ENCODE results near the gene CACNG1. TPM values are rescaled to one million over a fixed set of nuclear protein-coding genes. Genes with fewer than 3 reads are reported as not detected.
"Not testable (repeated sequence)": the region's sequence is repeated elsewhere in the genome, so short reads cannot be mapped to it uniquely, and the experiment has no call there.

CACNG1 gene
- total and polyA plus RNA-seq, 2 donors: 0.42 to 2.4 TPM

- over 99% methylated on average over 2 of the region's 2 CpGs for WGBS
- H3K4me1 ChIP-seq (ENCODE audit: control insufficient read depth in 2 of 2, insufficient read depth in 2 of 2, low read length in 2 of 2): peaks cover 3 to 6% of the 10 kb centered on the region in 2 donors
- DNase-seq (ENCODE audit: low read depth in 6 of 9, low spot score in 9 of 9): no peak
- H3K36me3 ChIP-seq (ENCODE audit: control insufficient read depth in 2 of 2, insufficient read depth in 2 of 2, low read length in 1 of 2): peaks cover 13 to 25% of the 10 kb centered on the region in 2 donors
- no peaks in the 10 kb centered on the region for H3K9me3 ChIP-seq (ENCODE audit: control insufficient read depth in 2 of 2, insufficient read depth in 1 of 2, low read length in 1 of 2)
- H3K27me3 ChIP-seq (ENCODE audit: control insufficient read depth in 2 of 2, insufficient read depth in 1 of 2, low read length in 1 of 2): no peaks in the 10 kb centered on the region
- H3K4me3 ChIP-seq (ENCODE audit: low read length in 2 of 2): no peak overlapping the region
- H3K27ac ChIP-seq (ENCODE audit: low read depth in 1 of 2, low read length in 1 of 2): no peak overlapping the region
These were observed 35.1 kb downstream of the CACNG1 start for GRCh38 chr17:67079491-67079890.

DNA sequence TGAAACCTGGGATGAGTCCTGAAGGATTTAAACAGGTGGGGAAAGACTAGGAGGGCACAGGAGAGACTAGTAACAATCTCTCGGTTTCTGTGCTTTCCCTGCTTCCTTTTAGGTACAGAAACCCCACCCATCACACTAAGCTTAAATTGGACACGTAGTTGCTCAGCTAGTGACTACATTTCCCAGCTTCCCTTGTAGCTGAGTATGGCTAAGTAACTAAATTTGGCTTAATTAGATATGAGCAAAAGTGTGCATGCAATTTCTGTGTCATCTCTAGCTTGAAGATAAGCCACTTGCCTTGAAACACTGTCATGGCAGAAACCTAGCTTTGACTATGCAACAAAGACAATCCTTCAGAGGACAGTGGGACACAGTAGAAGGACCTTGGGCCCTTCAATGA, 36.5 kb downstream of the CACNG1 start:
- 97% methylated on average over 2 of the region's 2 CpGs for WGBS
- peaks cover 18 to 28% of the 10 kb centered on the region in 2 donors for H3K36me3 ChIP-seq (ENCODE audit: control insufficient read depth in 2 of 2, insufficient read depth in 2 of 2, low read length in 1 of 2)
- no peaks in the 10 kb centered on the region for H3K9me3 ChIP-seq (ENCODE audit: control insufficient read depth in 2 of 2, insufficient read depth in 1 of 2, low read length in 1 of 2)
- no peak overlapping the region for H3K4me3 ChIP-seq (ENCODE audit: low read length in 2 of 2)
- H3K27ac ChIP-seq (ENCODE audit: low read depth in 1 of 2, low read length in 1 of 2): no peak overlapping the region
- H3K4me1 ChIP-seq (ENCODE audit: control insufficient read depth in 2 of 2, insufficient read depth in 2 of 2, low read length in 2 of 2): peaks cover 3 to 6% of the 10 kb centered on the region in 2 donors
- no peaks in the 10 kb centered on the region for H3K27me3 ChIP-seq (ENCODE audit: control insufficient read depth in 2 of 2, insufficient read depth in 1 of 2, low read length in 1 of 2)
- DNase-seq (ENCODE audit: low read depth in 6 of 9, low spot score in 9 of 9): peak in 1 of 9 donors; percentile 4

DNA sequence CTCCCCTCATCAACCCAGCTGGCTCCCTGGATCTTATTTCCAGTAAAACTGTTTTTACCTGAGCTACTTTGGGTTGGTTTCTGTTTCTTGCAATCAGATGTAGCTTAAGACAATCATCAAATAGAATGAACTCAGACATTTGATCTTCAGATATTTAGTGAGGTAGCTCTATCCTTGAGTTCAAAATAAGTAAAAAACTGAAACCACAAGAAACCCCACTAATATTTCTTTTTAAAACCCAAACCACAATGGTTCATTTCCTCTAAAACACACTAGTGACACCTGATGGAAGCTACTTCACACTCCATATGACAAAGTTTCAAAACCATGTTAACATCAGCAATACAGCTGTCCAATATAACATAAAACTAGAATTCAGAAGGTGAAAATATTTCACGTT, 37.8 kb downstream of the CACNG1 start:
- WGBS: 33% methylated on average over 1 of the region's 1 CpG
- Histone ChIP-seq H3K9me3 (ENCODE audit: control insufficient read depth in 2 of 2, insufficient read depth in 1 of 2, low read length in 1 of 2) (no peaks in the 10 kb centered on the region), H3K27me3 (ENCODE audit: control insufficient read depth in 2 of 2, insufficient read depth in 1 of 2, low read length in 1 of 2) (no peaks in the 10 kb centered on the region), H3K4me1 (ENCODE audit: control insufficient read depth in 2 of 2, insufficient read depth in 2 of 2, low read length in 2 of 2) (peaks cover 3 to 6% of the 10 kb centered on the region in 2 donors), H3K27ac (ENCODE audit: low read depth in 1 of 2, low read length in 1 of 2) (no peak overlapping the region), H3K36me3 (ENCODE audit: control insufficient read depth in 2 of 2, insufficient read depth in 2 of 2, low read length in 1 of 2) (peaks cover 26 to 35% of the 10 kb centered on the region in 2 donors), H3K4me3 (ENCODE audit: low read length in 2 of 2) (no peak overlapping the region)
- peak in 7 of 9 donors; percentile 2 to 50 (median 11) for DNase-seq (ENCODE audit: low read depth in 6 of 9, low spot score in 9 of 9)

GRCh38 chr17:67085406-67085805, 41.1 kb downstream of the CACNG1 start:
- H3K36me3 ChIP-seq (ENCODE audit: control insufficient read depth in 2 of 2, insufficient read depth in 2 of 2, low read length in 1 of 2): peaks cover 21 to 37% of the 10 kb centered on the region in 2 donors
- no peak for DNase-seq (ENCODE audit: low read depth in 6 of 9, low spot score in 9 of 9)
- 97% methylated on average over 3 of the region's 3 CpGs for whole genome bisulfite sequencing
- no peaks in the 10 kb centered on the region for H3K27me3 ChIP-seq (ENCODE audit: control insufficient read depth in 2 of 2, insufficient read depth in 1 of 2, low read length in 1 of 2)
- H3K4me3 ChIP-seq (ENCODE audit: low read length in 2 of 2): no peak overlapping the region
- H3K27ac ChIP-seq (ENCODE audit: low read depth in 1 of 2, low read length in 1 of 2): no peak overlapping the region
- no peaks in the 10 kb centered on the region for H3K9me3 ChIP-seq (ENCODE audit: control insufficient read depth in 2 of 2, insufficient read depth in 1 of 2, low read length in 1 of 2)
- H3K4me1 ChIP-seq (ENCODE audit: control insufficient read depth in 2 of 2, insufficient read depth in 2 of 2, low read length in 2 of 2): peaks cover 3 to 6% of the 10 kb centered on the region in 2 donors

GRCh38 chr17:67088639-67089038, 44.3 kb downstream of the CACNG1 start:
- Histone ChIP-seq H3K27ac (ENCODE audit: low read depth in 1 of 2, low read length in 1 of 2) (no peak overlapping the region), H3K4me1 (ENCODE audit: control insufficient read depth in 2 of 2, insufficient read depth in 2 of 2, low read length in 2 of 2) (no peaks in the 10 kb centered on the region), H3K9me3 (ENCODE audit: control insufficient read depth in 2 of 2, insufficient read depth in 1 of 2, low read length in 1 of 2) (no peaks in the 10 kb centered on the region), H3K4me3 (ENCODE audit: low read length in 2 of 2) (no peak overlapping the region), H3K27me3 (ENCODE audit: control insufficient read depth in 2 of 2, insufficient read depth in 1 of 2, low read length in 1 of 2) (no peaks in the 10 kb centered on the region), H3K36me3 (ENCODE audit: control insufficient read depth in 2 of 2, insufficient read depth in 2 of 2, low read length in 1 of 2) (peaks cover 14 to 29% of the 10 kb centered on the region in 2 donors)
- WGBS: 97% methylated on average over 3 of the region's 3 CpGs
- no peak for DNase-seq (ENCODE audit: low read depth in 6 of 9, low spot score in 9 of 9)

- no peak for DNase-seq (ENCODE audit: low read depth in 6 of 9, low spot score in 9 of 9)
- Histone ChIP-seq H3K36me3 (ENCODE audit: control insufficient read depth in 2 of 2, insufficient read depth in 2 of 2, low read length in 1 of 2) (peaks cover 19 to 31% of the 10 kb centered on the region in 2 donors), H3K27me3 (ENCODE audit: control insufficient read depth in 2 of 2, insufficient read depth in 1 of 2, low read length in 1 of 2) (no peaks in the 10 kb centered on the region), H3K9me3 (ENCODE audit: control insufficient read depth in 2 of 2, insufficient read depth in 1 of 2, low read length in 1 of 2) (no peaks in the 10 kb centered on the region), H3K27ac (ENCODE audit: low read depth in 1 of 2, low read length in 1 of 2) (no peak overlapping the region), H3K4me1 (ENCODE audit: control insufficient read depth in 2 of 2, insufficient read depth in 2 of 2, low read length in 2 of 2) (no peaks in the 10 kb centered on the region), H3K4me3 (ENCODE audit: low read length in 2 of 2) (no peak overlapping the region)
These were observed 46.0 kb downstream of the CACNG1 start for GRCh38 chr17:67090341-67090740.

GRCh38 chr17:67092291-67092690, 47.9 kb downstream of the CACNG1 start:
- Histone ChIP-seq H3K4me1 (ENCODE audit: control insufficient read depth in 2 of 2, insufficient read depth in 2 of 2, low read length in 2 of 2) (no peaks in the 10 kb centered on the region), H3K4me3 (ENCODE audit: low read length in 2 of 2) (no peak overlapping the region), H3K9me3 (ENCODE audit: control insufficient read depth in 2 of 2, insufficient read depth in 1 of 2, low read length in 1 of 2) (no peaks in the 10 kb centered on the region), H3K27ac (ENCODE audit: low read depth in 1 of 2, low read length in 1 of 2) (no peak overlapping the region), H3K36me3 (ENCODE audit: control insufficient read depth in 2 of 2, insufficient read depth in 2 of 2, low read length in 1 of 2) (peaks cover 13 to 22% of the 10 kb centered on the region in 2 donors), H3K27me3 (ENCODE audit: control insufficient read depth in 2 of 2, insufficient read depth in 1 of 2, low read length in 1 of 2) (no peaks in the 10 kb centered on the region)
- WGBS: 98% methylated on average over 5 of the region's 5 CpGs
- no peak for DNase-seq (ENCODE audit: low read depth in 6 of 9, low spot score in 9 of 9)

- WGBS: 96% methylated on average over 7 of the region's 7 CpGs
- not testable (repeated sequence) for H3K4me1 ChIP-seq (ENCODE audit: control insufficient read depth in 2 of 2, insufficient read depth in 2 of 2, low read length in 2 of 2); DNase-seq (ENCODE audit: low read depth in 6 of 9, low spot score in 9 of 9); H3K27ac ChIP-seq (ENCODE audit: low read depth in 1 of 2, low read length in 1 of 2); H3K4me3 ChIP-seq (ENCODE audit: low read length in 2 of 2); H3K9me3 ChIP-seq (ENCODE audit: control insufficient read depth in 2 of 2, insufficient read depth in 1 of 2, low read length in 1 of 2); H3K27me3 ChIP-seq (ENCODE audit: control insufficient read depth in 2 of 2, insufficient read depth in 1 of 2, low read length in 1 of 2)
- peaks cover 13 to 22% of the 10 kb centered on the region in 2 donors for H3K36me3 ChIP-seq (ENCODE audit: control insufficient read depth in 2 of 2, insufficient read depth in 2 of 2, low read length in 1 of 2)
These were observed 48.4 kb downstream of the CACNG1 start for GRCh38 chr17:67092710-67093109.

DNA sequence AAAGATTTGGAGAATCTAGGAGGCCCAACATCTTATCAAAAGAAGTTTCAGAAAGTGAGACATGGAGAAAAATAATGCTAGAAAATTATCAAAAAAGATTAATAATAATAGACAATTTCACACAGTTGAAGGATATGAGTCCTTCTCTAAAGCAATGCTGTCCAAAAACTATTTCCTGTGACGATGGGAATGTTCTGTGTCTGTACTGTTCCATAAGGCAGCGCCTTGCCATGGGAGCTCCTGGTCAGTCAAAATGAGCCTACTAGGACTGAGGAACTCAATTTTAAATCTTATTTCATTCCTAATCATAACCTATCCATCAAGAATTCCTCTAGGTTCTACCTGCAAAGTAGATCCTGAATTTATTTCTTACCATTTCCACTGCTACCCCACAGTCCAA, 49.0 kb downstream of the CACNG1 start:
- no peak for DNase-seq (ENCODE audit: low read depth in 6 of 9, low spot score in 9 of 9)
- Histone ChIP-seq H3K27ac (ENCODE audit: low read depth in 1 of 2, low read length in 1 of 2) (no peak overlapping the region), H3K9me3 (ENCODE audit: control insufficient read depth in 2 of 2, insufficient read depth in 1 of 2, low read length in 1 of 2) (no peaks in the 10 kb centered on the region), H3K4me1 (ENCODE audit: control insufficient read depth in 2 of 2, insufficient read depth in 2 of 2, low read length in 2 of 2) (no peaks in the 10 kb centered on the region), H3K27me3 (ENCODE audit: control insufficient read depth in 2 of 2, insufficient read depth in 1 of 2, low read length in 1 of 2) (no peaks in the 10 kb centered on the region), H3K4me3 (ENCODE audit: low read length in 2 of 2) (no peak overlapping the region), H3K36me3 (ENCODE audit: control insufficient read depth in 2 of 2, insufficient read depth in 2 of 2, low read length in 1 of 2) (peaks cover 13 to 23% of the 10 kb centered on the region in 2 donors)
- 98% methylated on average over 2 of the region's 2 CpGs for WGBS

DNA sequence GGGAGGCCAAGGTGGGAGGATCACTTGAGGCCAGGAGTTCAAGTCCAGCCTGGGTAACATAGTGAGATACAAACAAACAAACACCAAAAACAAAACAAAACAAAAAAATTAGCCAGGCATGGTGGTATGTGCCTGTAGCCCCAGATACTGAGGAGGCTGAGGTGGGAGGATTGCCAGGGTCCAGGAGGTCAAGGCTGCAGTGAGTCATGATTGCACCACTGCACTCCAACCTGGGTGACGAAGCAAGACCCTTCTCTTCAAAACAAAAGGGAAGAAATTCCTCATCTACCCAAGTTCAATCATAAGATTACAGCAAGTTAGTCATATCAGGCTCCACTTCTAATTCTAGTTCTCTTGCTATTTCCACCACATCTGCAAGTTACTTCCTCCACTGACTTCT, 50.9 kb downstream of the CACNG1 start:
- not testable (repeated sequence) for DNase-seq (ENCODE audit: low read depth in 6 of 9, low spot score in 9 of 9)
- 54% methylated on average over 1 of the region's 1 CpG for WGBS

More for the DNA sequence above, 50.9 kb downstream of the CACNG1 start:
- peaks cover 13 to 18% of the 10 kb centered on the region in 2 donors for H3K36me3 ChIP-seq (ENCODE audit: control insufficient read depth in 2 of 2, insufficient read depth in 2 of 2, low read length in 1 of 2)
- not testable (repeated sequence) for H3K27ac ChIP-seq (ENCODE audit: low read depth in 1 of 2, low read length in 1 of 2); H3K4me1 ChIP-seq (ENCODE audit: control insufficient read depth in 2 of 2, insufficient read depth in 2 of 2, low read length in 2 of 2); H3K27me3 ChIP-seq (ENCODE audit: control insufficient read depth in 2 of 2, insufficient read depth in 1 of 2, low read length in 1 of 2); H3K4me3 ChIP-seq (ENCODE audit: low read length in 2 of 2); H3K9me3 ChIP-seq (ENCODE audit: control insufficient read depth in 2 of 2, insufficient read depth in 1 of 2, low read length in 1 of 2)
